IMR-90 (cell line): ENCODE measurements around the gene DIP2C. TPM values are rescaled to one million over a fixed set of nuclear protein-coding genes. Genes with fewer than 3 reads are reported as not detected.

ENCODE experiments used
- ATAC-seq: fragments of 200-7000 bp; cut with Tn5 transposase; 2 replicates; pipeline ENCODE4 v1.9.1; 2020; ENCODE audit warnings: low read depth, mild to moderate bottlenecking, moderate library complexity
- BruUV-seq: library from RNA; stranded (reverse); fragments of 400-500 nt; replicated peaks from 2 replicates; lab custom pipeline; 2021; lab: Mats Ljungman, UMichigan
- CTCF ChIA-PET: fragments of 300-600 bp; formaldehyde crosslinking; extraction: SDS; loops from one replicate; lab custom pipeline; 2021; ENCODE audit warnings: antibody characterized with exemption; lab: Yijun Ruan, JAX
- POLR2A ChIA-PET: fragments of 300-600 bp; sonication (Branson Sonifier 250); formaldehyde crosslinking; loops from one replicate; lab custom pipeline; 2022; ENCODE audit warnings: antibody characterized with exemption; ENCODE audit not compliant: unreplicated experiment; lab: Charles Lee
- DNase-seq: peaks from one replicate; pipeline ENCODE4 v3.0.0; 2013
- H2AFZ ChIP-seq: replicated peaks from 2 replicates; pipeline ENCODE3; 2013; ENCODE audit warnings: low read length, mild to moderate bottlenecking; ENCODE audit not compliant: poor library complexity
- H2AK5ac ChIP-seq: 2 replicates; pipeline ENCODE4 v1.6.1; 2013; ENCODE audit warnings: low read depth, low read length, inconsistent platforms
- H2AK9ac ChIP-seq: replicated peaks from 2 replicates; pipeline ENCODE3; 2013; ENCODE audit warnings: mild to moderate bottlenecking, low read depth, low read length, moderate library complexity; ENCODE audit not compliant: poor library complexity
- H2BK120ac ChIP-seq: 2 replicates; pipeline ENCODE4 v1.6.1; 2013; ENCODE audit warnings: low read depth, low read length, inconsistent platforms
- H2BK15ac ChIP-seq: 3 replicates; pipeline ENCODE4 v1.6.1; 2013; ENCODE audit warnings: low read depth, low read length, inconsistent platforms
- H2BK20ac ChIP-seq: 2 replicates; pipeline ENCODE4 v1.6.1; 2013; ENCODE audit warnings: low read depth, mild to moderate bottlenecking, inconsistent platforms, low read length, moderate library complexity
- H2BK5ac ChIP-seq: 2 replicates; pipeline ENCODE4 v1.6.1; 2013; ENCODE audit warnings: mild to moderate bottlenecking, low read depth, low read length, inconsistent platforms; ENCODE audit not compliant: poor library complexity, severe bottlenecking
- H3K14ac ChIP-seq: replicated peaks from 2 replicates; pipeline ENCODE4 v1.6.1; 2013; ENCODE audit warnings: low read depth, low read length, inconsistent platforms
- H3K18ac ChIP-seq: 2 replicates; pipeline ENCODE4 v1.6.1; 2013; ENCODE audit warnings: low read depth, low read length, control low read depth
- H3K23ac ChIP-seq: 2 replicates; pipeline ENCODE4 v1.6.1; 2013; ENCODE audit warnings: low read depth, low read length, inconsistent platforms
- H3K27ac ChIP-seq: 2 replicates; pipeline ENCODE4 v1.5.1; 2013; ENCODE audit warnings: mild to moderate bottlenecking, control low read depth, low read length; ENCODE audit not compliant: insufficient read depth
- H3K27me3 ChIP-seq: 2 replicates; pipeline ENCODE4 v1.6.1; 2013; ENCODE audit warnings: low read length; ENCODE audit not compliant: control insufficient read depth, insufficient read depth
- H3K36me3 ChIP-seq: 2 replicates; pipeline ENCODE4 v1.6.1; 2013; ENCODE audit warnings: low read length, mixed read lengths; ENCODE audit not compliant: control insufficient read depth, insufficient read depth
- H3K4ac ChIP-seq: 2 replicates; pipeline ENCODE4 v1.6.1; 2013; ENCODE audit warnings: low read depth, low read length, inconsistent platforms
- H3K4me1 ChIP-seq: 2 replicates; pipeline ENCODE4 v1.6.1; 2013; ENCODE audit warnings: low read length, mixed read lengths; ENCODE audit not compliant: control insufficient read depth, insufficient read depth
- H3K4me2 ChIP-seq: 2 replicates; pipeline ENCODE4 v1.6.1; 2013; ENCODE audit warnings: low read depth, mild to moderate bottlenecking, control low read depth, low read length, moderate library complexity
- H3K4me3 ChIP-seq: 2 replicates; pipeline ENCODE4 v1.5.1; 2013; ENCODE audit warnings: low read depth, mild to moderate bottlenecking, control low read depth, low read length, moderate library complexity; ENCODE audit not compliant: insufficient read depth
- H3K56ac ChIP-seq: 2 replicates; pipeline ENCODE4 v1.6.1; 2013; ENCODE audit warnings: low read length, inconsistent platforms; ENCODE audit not compliant: insufficient read depth; ENCODE audit errors: extremely low read depth
- H3K79me1 ChIP-seq, 2 experiments: 2 replicates each; pipeline ENCODE4 v1.6.1; 2013; ENCODE audit warnings: low read length in 2 of 2, inconsistent platforms in 1 of 2, low read depth in 1 of 2
- H3K9ac ChIP-seq: 2 replicates; pipeline ENCODE4 v1.6.1; 2013; ENCODE audit warnings: low read depth, low read length, control low read depth
- H3K9me1 ChIP-seq: 2 replicates; pipeline ENCODE4 v1.6.1; 2013; ENCODE audit warnings: low read length, inconsistent platforms; ENCODE audit not compliant: insufficient read depth
- H3K9me3 ChIP-seq: 2 replicates; pipeline ENCODE4 v1.6.1; 2013; ENCODE audit warnings: low read length; ENCODE audit not compliant: control insufficient read depth, insufficient read depth
- H4K20me1 ChIP-seq: 2 replicates; pipeline ENCODE4 v1.6.1; 2013; ENCODE audit warnings: low read length, inconsistent platforms; ENCODE audit not compliant: insufficient read depth
- H4K5ac ChIP-seq: 2 replicates; pipeline ENCODE4 v1.6.1; 2013; ENCODE audit warnings: mild to moderate bottlenecking, low read depth, low read length, control low read depth
- H4K8ac ChIP-seq, 2 experiments: 2 replicates each; pipeline ENCODE4 v1.6.1; 2013; ENCODE audit warnings: low read depth in 2 of 2, low read length in 2 of 2, control low read depth in 1 of 2, inconsistent platforms in 1 of 2
- H4K91ac ChIP-seq: 2 replicates; pipeline ENCODE4 v1.6.1; 2013; ENCODE audit warnings: low read depth, low read length, inconsistent platforms; ENCODE audit not compliant: insufficient read depth
- BHLHE40 ChIP-seq: fragments of 150-350 bp; IDR thresholded peaks from 2 replicates; pipeline ENCODE4 v1.6.1; 2016; ENCODE audit warnings: mild to moderate bottlenecking, low read depth, low read length
- CEBPB ChIP-seq: IDR thresholded peaks from 2 replicates; pipeline ENCODE4 v1.6.1; 2012; ENCODE audit warnings: low read depth, low read length, improper control_type of control experiment
- CHD1 ChIP-seq: IDR thresholded peaks from 2 replicates; pipeline ENCODE4 v1.6.1; 2012; ENCODE audit warnings: low read depth, low read length, improper control_type of control experiment
- FOS ChIP-seq: fragments of 150-350 bp; IDR thresholded peaks from 2 replicates; pipeline ENCODE4 v1.6.1; 2016; ENCODE audit warnings: low read depth, low read length
- MAZ ChIP-seq: IDR thresholded peaks from 2 replicates; pipeline ENCODE4 v1.6.1; 2012; ENCODE audit warnings: low read depth, mild to moderate bottlenecking, low read length, improper control_type of control experiment, moderate library complexity, borderline replicate concordance
- MXI1 ChIP-seq: IDR thresholded peaks from 2 replicates; pipeline ENCODE4 v1.6.1; 2012; ENCODE audit warnings: low read depth, mild to moderate bottlenecking, low read length, moderate library complexity, borderline replicate concordance
- NFE2L2 ChIP-seq: fragments of 150-350 bp; IDR thresholded peaks from 2 replicates; pipeline ENCODE4 v1.6.1; 2016; ENCODE audit warnings: low read depth, mild to moderate bottlenecking, low read length
- RAD21 ChIP-seq: IDR thresholded peaks from 2 replicates; pipeline ENCODE4 v1.6.1; 2012; ENCODE audit warnings: low read length, improper control_type of control experiment
- RCOR1 ChIP-seq: IDR thresholded peaks from 2 replicates; pipeline ENCODE4 v1.6.1; 2012; ENCODE audit warnings: mild to moderate bottlenecking, low read length, improper control_type of control experiment; ENCODE audit not compliant: insufficient replicate concordance
- RFX5 ChIP-seq: IDR thresholded peaks from 2 replicates; pipeline ENCODE4 v1.8.0; 2012; ENCODE audit warnings: low read depth, mild to moderate bottlenecking, low read length, moderate library complexity
- SMC3 ChIP-seq: fragments of 150-350 bp; IDR thresholded peaks from 2 replicates; pipeline ENCODE4 v1.6.1; 2016; ENCODE audit warnings: low read depth, mild to moderate bottlenecking, antibody characterized with exemption, low read length, moderate library complexity
- whole genome bisulfite sequencing, 2 experiments: methylation state at CpG; one replicate each; pipeline versions ENCODE4 v1.1.5 to v1.1.7; 2013; ENCODE audit warnings: missing lambda C conversion rate in 2 of 2; ENCODE audit not compliant: insufficient read length in 1 of 2; ENCODE audit errors: extremely low coverage in 2 of 2; 5-methylcytosine and 5-hydroxymethylcytosine counted together
- dilution Hi-C: fragments of 300-500 bp; cut with HindIII; formaldehyde crosslinking; loops from one replicate; pipeline ENCODE4 v1.14.3; 2018; ENCODE audit warnings: low sequenced_read_pairs; ENCODE audit not compliant: unreplicated experiment
- in situ Hi-C: fragments of 300-500 bp; cut with MboI; formaldehyde crosslinking; loops from 3 replicates; pipeline ENCODE4 v1.14.3; 2019; ENCODE audit warnings: low sequenced_read_pairs, inconsistent platforms, mixed read lengths
- intact Hi-C: fragments of 100-400 bp; cut with micrococcal nuclease; formaldehyde crosslinking; loops from 2 replicates; pipeline ENCODE4 v1.10.0; 2022
- polyA plus RNA-seq, 3 experiments: library from polyadenylated mRNA; depleted of rRNA; stranded (reverse); fragments of >200 nt; gene quantifications; 2 replicates each; pipeline ENCODE4 v1.2.3, GENCODE V29; 2012; ENCODE audit warnings: low replicate concordance in 1 of 3
- total RNA-seq: library from RNA; depleted of rRNA; stranded (reverse); fragments of >200 nt; gene quantifications from 2 replicates; pipeline ENCODE4 v1.2.3, GENCODE V29; 2012
- TF ChIP-seq, protein P1 (sequence below): conservative IDR thresholded peaks from 2 replicates; pipeline ENCODE4 v1.5.1; 2012; ENCODE audit warnings: mild to moderate bottlenecking, low read depth, low read length, improper control_type of control experiment
- TF ChIP-seq, protein P2 (sequence below): fragments of 150-350 bp; IDR thresholded peaks from 2 replicates; pipeline ENCODE4 v1.6.1; 2016; ENCODE audit warnings: low read depth, mild to moderate bottlenecking, low read length, moderate library complexity, borderline replicate concordance

Gene DIP2C
- total and polyA plus RNA-seq, 2 of the 4 experiments (the other 2 are of a cell fraction) = 8.6 to 17.3 TPM

DNA sequence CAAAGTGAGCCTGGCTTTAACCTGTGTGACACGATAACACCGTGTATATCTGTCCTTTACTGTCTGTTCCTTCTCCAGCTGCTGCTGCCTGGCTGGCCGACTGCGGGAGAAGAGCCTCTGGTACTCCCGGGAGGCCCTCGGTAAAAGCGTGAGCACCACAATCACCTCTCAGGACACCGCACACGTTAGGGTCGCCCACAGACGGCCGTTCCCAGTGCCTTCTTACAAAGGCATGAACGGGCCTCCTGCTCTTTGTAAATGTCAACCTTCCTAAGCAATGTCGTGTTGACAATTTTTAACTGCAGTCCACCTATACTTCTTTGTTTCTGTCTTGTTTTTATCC, 177.6 kb downstream of the DIP2C start:
- POLR2A ChIA-PET = no interaction called here
- H3K14ac ChIP-seq = no peak overlapping the region
- no peak overlapping the region for H3K27ac ChIP-seq
- H3K23ac ChIP-seq = no peak overlapping the region
- no TSS peak for BruUV-seq
- H4K20me1 ChIP-seq = peaks cover 67% of the 10 kb centered on the region
- H2BK20ac ChIP-seq = no peak overlapping the region
- H3K27me3 ChIP-seq = no peaks in the 10 kb centered on the region
- CTCF ChIA-PET = interaction anchor here (0.7 to 1.8 kb wide), 2 partner anchors 10 to 176 kb away, joined by 3 to 6 read pairs; no protein-coding TSS in a partner anchor
- no peak for TF ChIP-seq RFX5
- no peak for TF ChIP-seq BHLHE40
- TF ChIP-seq NFE2L2 = no peak
- no peak for TF ChIP-seq MAZ
- TF ChIP-seq RCOR1 = no peak
- no peak for TF ChIP-seq SMC3
- TF ChIP-seq CEBPB = no peak
- TF ChIP-seq, protein P1, sequence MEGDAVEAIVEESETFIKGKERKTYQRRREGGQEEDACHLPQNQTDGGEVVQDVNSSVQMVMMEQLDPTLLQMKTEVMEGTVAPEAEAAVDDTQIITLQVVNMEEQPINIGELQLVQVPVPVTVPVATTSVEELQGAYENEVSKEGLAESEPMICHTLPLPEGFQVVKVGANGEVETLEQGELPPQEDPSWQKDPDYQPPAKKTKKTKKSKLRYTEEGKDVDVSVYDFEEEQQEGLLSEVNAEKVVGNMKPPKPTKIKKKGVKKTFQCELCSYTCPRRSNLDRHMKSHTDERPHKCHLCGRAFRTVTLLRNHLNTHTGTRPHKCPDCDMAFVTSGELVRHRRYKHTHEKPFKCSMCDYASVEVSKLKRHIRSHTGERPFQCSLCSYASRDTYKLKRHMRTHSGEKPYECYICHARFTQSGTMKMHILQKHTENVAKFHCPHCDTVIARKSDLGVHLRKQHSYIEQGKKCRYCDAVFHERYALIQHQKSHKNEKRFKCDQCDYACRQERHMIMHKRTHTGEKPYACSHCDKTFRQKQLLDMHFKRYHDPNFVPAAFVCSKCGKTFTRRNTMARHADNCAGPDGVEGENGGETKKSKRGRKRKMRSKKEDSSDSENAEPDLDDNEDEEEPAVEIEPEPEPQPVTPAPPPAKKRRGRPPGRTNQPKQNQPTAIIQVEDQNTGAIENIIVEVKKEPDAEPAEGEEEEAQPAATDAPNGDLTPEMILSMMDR = no peak
- TF ChIP-seq CHD1 = no peak
- no peak for TF ChIP-seq MXI1
- TF ChIP-seq RAD21 = no peak
- no peak for TF ChIP-seq FOS
- TF ChIP-seq, protein P2, sequence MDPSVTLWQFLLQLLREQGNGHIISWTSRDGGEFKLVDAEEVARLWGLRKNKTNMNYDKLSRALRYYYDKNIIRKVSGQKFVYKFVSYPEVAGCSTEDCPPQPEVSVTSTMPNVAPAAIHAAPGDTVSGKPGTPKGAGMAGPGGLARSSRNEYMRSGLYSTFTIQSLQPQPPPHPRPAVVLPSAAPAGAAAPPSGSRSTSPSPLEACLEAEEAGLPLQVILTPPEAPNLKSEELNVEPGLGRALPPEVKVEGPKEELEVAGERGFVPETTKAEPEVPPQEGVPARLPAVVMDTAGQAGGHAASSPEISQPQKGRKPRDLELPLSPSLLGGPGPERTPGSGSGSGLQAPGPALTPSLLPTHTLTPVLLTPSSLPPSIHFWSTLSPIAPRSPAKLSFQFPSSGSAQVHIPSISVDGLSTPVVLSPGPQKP = no peak
- no peak overlapping the region for H3K4ac ChIP-seq
- DNase-seq (no peak), ATAC-seq (no peak)
- no peak overlapping the region for H3K9ac ChIP-seq
- no peak overlapping the region for H3K4me2 ChIP-seq
- no peak overlapping the region for H3K4me3 ChIP-seq
- peaks cover 8% of the 10 kb centered on the region; the same call in 1 of the 2 replicates for H3K36me3 ChIP-seq
- 0 out of 4 replicates have a peak overlapping the region, but pooled peaks of 1 of the 2 experiments have one; percentile 29 for H4K8ac ChIP-seq
- H2AK9ac ChIP-seq = no peak overlapping the region
- peaks cover 3% of the 10 kb centered on the region for H3K4me1 ChIP-seq
- peaks cover 22% of the 10 kb centered on the region for H3K9me1 ChIP-seq
- no peak overlapping the region for H2BK5ac ChIP-seq
- no peak overlapping the region for H2BK15ac ChIP-seq
- H2BK120ac ChIP-seq = no peak overlapping the region
- H2AFZ ChIP-seq = no peak overlapping the region
- dilution Hi-C loops (no loop called here), in situ Hi-C loops (loop anchor here (25.0 kb wide), 1 partner anchor 175 kb away; the partner anchor contains the start of gene DIP2C), intact Hi-C loops (loop anchor here (1.0 to 5.0 kb wide), 4 partner anchors 69 to 475 kb away; partner anchors contain the start of gene GTPBP4)
- no peak overlapping the region for H3K18ac ChIP-seq
- H3K56ac ChIP-seq = no peak overlapping the region
- H4K5ac ChIP-seq = no peak overlapping the region
- H3K9me3 ChIP-seq = no peaks in the 10 kb centered on the region
- no peak overlapping the region; the same call in 1 of the 2 replicates for H4K91ac ChIP-seq
- 81% methylated on average over 12 of the region's 14 CpGs; no CpG with 5 or more reads in 1 of the 2 experiments for WGBS, 2 experiments
- no peak overlapping the region for H2AK5ac ChIP-seq
- H3K79me1 ChIP-seq = peaks cover 27 to 91% of the 10 kb centered on the region in 2 experiments; a peak in 3 of 4 replicates
